ENCODE data around the gene CD160. TPM values are rescaled to one million over a fixed set of nuclear protein-coding genes. Genes with fewer than 3 reads are reported as not detected.
"Not testable (repeated sequence)": the region's sequence is repeated elsewhere in the genome, so short reads cannot be mapped to it uniquely, and the experiment has no call there.

The CD160 gene
- total RNA-seq, 1 experiment from 2014 or later = not detected

- not testable (repeated sequence) for H4K20me1 ChIP-seq (ENCODE audit: control insufficient read depth, insufficient read depth, insufficient read length); H3K4me3 Mint-ChIP-seq; H2BK120ac ChIP-seq (ENCODE audit: low read depth, low read length, poor library complexity, severe bottlenecking); H4K91ac ChIP-seq (ENCODE audit: insufficient read length, low read depth, low read length); H2BK5ac ChIP-seq (ENCODE audit: insufficient read length, low read length); H3K4me1 Mint-ChIP-seq; H3K56ac ChIP-seq (ENCODE audit: insufficient read length, low read depth, low read length); H3K36me3 Mint-ChIP-seq (ENCODE audit: insufficient read depth in 1 of 3, low read depth in 3 of 3); H3K27ac Mint-ChIP-seq; DNase-seq; H3K79me2 ChIP-seq (ENCODE audit: insufficient read depth, low read length); H3K27me3 ChIP-seq (ENCODE audit: insufficient read depth, low read length); H2AK5ac ChIP-seq (ENCODE audit: insufficient read length, low read length); H2BK12ac ChIP-seq (ENCODE audit: insufficient read length, low read depth, low read length); H3K79me1 ChIP-seq (ENCODE audit: insufficient read depth, low read depth, low read length, poor library complexity, severe bottlenecking); H3K23ac ChIP-seq (ENCODE audit: insufficient read length, low read depth, low read length); H3K27me3 Mint-ChIP-seq (ENCODE audit: low read depth); H3K4me2 ChIP-seq (ENCODE audit: insufficient read depth, insufficient read length, low read length); H3K9ac ChIP-seq (ENCODE audit: extremely low read depth, insufficient read length, low read length); H3K27ac ChIP-seq (ENCODE audit: insufficient read length, low read depth, low read length); H3K9me3 Mint-ChIP-seq; H3K4me1 ChIP-seq (ENCODE audit: insufficient read depth, low read length); H4K5ac ChIP-seq (ENCODE audit: insufficient read length, low read depth, low read length); H4K8ac ChIP-seq (replicated peaks; ENCODE audit: insufficient read length, low read depth, low read length); H3K14ac ChIP-seq (ENCODE audit: insufficient read depth, low read length); H2AFZ ChIP-seq (ENCODE audit: low read length); H3K9me3 ChIP-seq (ENCODE audit: control insufficient read depth, low read depth, low read length); H2BK20ac ChIP-seq (ENCODE audit: low read depth, low read length, poor library complexity, severe bottlenecking); H3K23me2 ChIP-seq (ENCODE audit: insufficient read length, low read depth, low read length, poor library complexity, severe bottlenecking); H3K18ac ChIP-seq (ENCODE audit: insufficient read length, low read depth, low read length); H3K4ac ChIP-seq (ENCODE audit: low read depth, low read length); H3T11ph ChIP-seq (ENCODE audit: low read length); H2BK15ac ChIP-seq (ENCODE audit: low read depth, low read length)
- no CpG with 5 or more reads among the region's 1 CpG for WGBS (ENCODE audit: extremely low coverage, insufficient read length, low lambda C conversion rate)
Measured at GRCh38 chr1:145673217-145673616, 46.1 kb upstream of the CD160 start.

GRCh38 chr1:145684858-145685257 is 34.4 kb upstream of the CD160 start:
- not testable (repeated sequence) for H3K27ac Mint-ChIP-seq; DNase-seq; H2AK5ac ChIP-seq (ENCODE audit: insufficient read length, low read length)

More at GRCh38 chr1:145684858-145685257, 34.4 kb upstream of the CD160 start:
- not testable (repeated sequence) for H3K79me2 ChIP-seq (ENCODE audit: insufficient read depth, low read length); H2AFZ ChIP-seq (ENCODE audit: low read length); H2BK15ac ChIP-seq (ENCODE audit: low read depth, low read length); H2BK120ac ChIP-seq (ENCODE audit: low read depth, low read length, poor library complexity, severe bottlenecking); H3K56ac ChIP-seq (ENCODE audit: insufficient read length, low read depth, low read length); H3K4me3 Mint-ChIP-seq; H4K91ac ChIP-seq (ENCODE audit: insufficient read length, low read depth, low read length); H2BK20ac ChIP-seq (ENCODE audit: low read depth, low read length, poor library complexity, severe bottlenecking); H4K8ac ChIP-seq (replicated peaks; ENCODE audit: insufficient read length, low read depth, low read length); H3K27me3 Mint-ChIP-seq (ENCODE audit: low read depth); H2BK12ac ChIP-seq (ENCODE audit: insufficient read length, low read depth, low read length); H3T11ph ChIP-seq (ENCODE audit: low read length); H3K27ac ChIP-seq (ENCODE audit: insufficient read length, low read depth, low read length); H2BK5ac ChIP-seq (ENCODE audit: insufficient read length, low read length); H3K9me3 Mint-ChIP-seq; H3K79me1 ChIP-seq (ENCODE audit: insufficient read depth, low read depth, low read length, poor library complexity, severe bottlenecking); H4K5ac ChIP-seq (ENCODE audit: insufficient read length, low read depth, low read length); H3K23me2 ChIP-seq (ENCODE audit: insufficient read length, low read depth, low read length, poor library complexity, severe bottlenecking); H3K4me2 ChIP-seq (ENCODE audit: insufficient read depth, insufficient read length, low read length); H3K18ac ChIP-seq (ENCODE audit: insufficient read length, low read depth, low read length); H3K4me1 ChIP-seq (ENCODE audit: insufficient read depth, low read length); H3K9me3 ChIP-seq (ENCODE audit: control insufficient read depth, low read depth, low read length); H3K14ac ChIP-seq (ENCODE audit: insufficient read depth, low read length); H4K20me1 ChIP-seq (ENCODE audit: control insufficient read depth, insufficient read depth, insufficient read length); H3K27me3 ChIP-seq (ENCODE audit: insufficient read depth, low read length); H3K23ac ChIP-seq (ENCODE audit: insufficient read length, low read depth, low read length); H3K36me3 Mint-ChIP-seq (ENCODE audit: insufficient read depth in 1 of 3, low read depth in 3 of 3); H3K4me1 Mint-ChIP-seq; H3K4ac ChIP-seq (ENCODE audit: low read depth, low read length); H3K9ac ChIP-seq (ENCODE audit: extremely low read depth, insufficient read length, low read length)
- no CpG with 5 or more reads among the region's 3 CpGs for WGBS (ENCODE audit: extremely low coverage, insufficient read length, low lambda C conversion rate)
